GM12874 (cell line): Measurements from ENCODE around the gene GHSR.

ENCODE experiments used
- TF ChIP-seq, protein P1 (sequence below): IDR thresholded peaks from 2 replicates; pipeline ENCODE4 v1.5.1; 2011; ENCODE audit warnings: low read depth, mild to moderate bottlenecking, control low read depth, low read length, moderate library complexity; ENCODE audit not compliant: insufficient read depth

The GHSR gene

GRCh38 chr3:172402892-172403643 lies 45.2 kb downstream of the GHSR start:
- TF ChIP-seq, protein P1, sequence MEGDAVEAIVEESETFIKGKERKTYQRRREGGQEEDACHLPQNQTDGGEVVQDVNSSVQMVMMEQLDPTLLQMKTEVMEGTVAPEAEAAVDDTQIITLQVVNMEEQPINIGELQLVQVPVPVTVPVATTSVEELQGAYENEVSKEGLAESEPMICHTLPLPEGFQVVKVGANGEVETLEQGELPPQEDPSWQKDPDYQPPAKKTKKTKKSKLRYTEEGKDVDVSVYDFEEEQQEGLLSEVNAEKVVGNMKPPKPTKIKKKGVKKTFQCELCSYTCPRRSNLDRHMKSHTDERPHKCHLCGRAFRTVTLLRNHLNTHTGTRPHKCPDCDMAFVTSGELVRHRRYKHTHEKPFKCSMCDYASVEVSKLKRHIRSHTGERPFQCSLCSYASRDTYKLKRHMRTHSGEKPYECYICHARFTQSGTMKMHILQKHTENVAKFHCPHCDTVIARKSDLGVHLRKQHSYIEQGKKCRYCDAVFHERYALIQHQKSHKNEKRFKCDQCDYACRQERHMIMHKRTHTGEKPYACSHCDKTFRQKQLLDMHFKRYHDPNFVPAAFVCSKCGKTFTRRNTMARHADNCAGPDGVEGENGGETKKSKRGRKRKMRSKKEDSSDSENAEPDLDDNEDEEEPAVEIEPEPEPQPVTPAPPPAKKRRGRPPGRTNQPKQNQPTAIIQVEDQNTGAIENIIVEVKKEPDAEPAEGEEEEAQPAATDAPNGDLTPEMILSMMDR, result no peak

DNA sequence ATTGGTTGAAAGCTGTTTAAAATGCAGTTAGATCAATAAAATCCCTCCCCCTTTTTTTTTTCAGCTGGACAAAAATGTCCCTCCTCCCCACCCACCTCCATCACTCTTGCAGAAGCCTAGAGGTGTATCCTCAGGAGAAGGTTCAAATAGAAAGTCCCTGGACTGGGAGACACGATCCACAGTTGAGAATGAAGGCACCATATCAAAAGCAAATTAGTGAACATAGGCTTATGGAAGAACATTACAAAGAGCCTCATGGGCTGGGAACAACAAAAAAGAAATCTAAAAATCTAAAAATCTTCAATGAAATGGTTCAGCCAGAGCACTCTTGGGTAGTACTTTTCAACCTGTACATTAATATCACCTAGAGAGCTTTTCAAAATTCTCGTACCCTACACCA lies 46.2 kb downstream of the GHSR start:
- TF ChIP-seq, protein P1, result no peak

- TF ChIP-seq, protein P1, result no peak
Measured at GRCh38 chr3:172398484-172398883, 49.8 kb downstream of the GHSR start.

GRCh38 chr3:172397716-172398405 lies 50.4 kb downstream of the GHSR start:
- TF ChIP-seq, protein P1, result no peak

GRCh38 chr3:172396400-172396799 lies 51.9 kb downstream of the GHSR start:
- TF ChIP-seq, protein P1, result no peak

GRCh38 chr3:172394692-172395091 lies 53.6 kb downstream of the GHSR start:
- TF ChIP-seq, protein P1, result no peak
